WTC11 (cell line): Measurements from ENCODE around the gene IL23R. TPM values are rescaled to one million over a fixed set of nuclear protein-coding genes. Genes with fewer than 3 reads are reported as not detected.

Experiments
- ATAC-seq: fragments of 200-7000 bp; cut with Tn5 transposase; 2 replicates; pipeline ENCODE4 v1.10.0; 2021; ENCODE audit warnings: mild to moderate bottlenecking, moderate library complexity
- CTCF ChIA-PET: fragments of 300-600 bp; sonication (Branson Sonifier 250); formaldehyde crosslinking; loops from one replicate; lab custom pipeline; 2021; ENCODE audit warnings: antibody characterized with exemption; lab: Charles Lee
- POLR2A ChIA-PET: fragments of 350-600 bp; sonication (Branson Sonifier 250); formaldehyde crosslinking; loops from one replicate; lab custom pipeline; 2021; ENCODE audit warnings: antibody characterized with exemption; lab: Charles Lee
- DNase-seq: peaks from one replicate; pipeline ENCODE4 v3.0.0; 2021; ENCODE audit warnings: low spot score
- H3K27ac Mint-ChIP-seq: 2 replicates; pipeline ENCODE4 v1.8.0; 2021; ENCODE audit warnings: mixed read lengths
- H3K27me3 Mint-ChIP-seq: 2 replicates; pipeline ENCODE4 v1.8.0; 2021; ENCODE audit warnings: low read depth, mild to moderate bottlenecking, moderate library complexity, mixed read lengths
- H3K36me3 Mint-ChIP-seq: 2 replicates; pipeline ENCODE4 v1.8.0; 2021; ENCODE audit warnings: mixed read lengths
- H3K4me1 Mint-ChIP-seq: 2 replicates; pipeline ENCODE4 v1.8.0; 2022; ENCODE audit warnings: mixed read lengths
- H3K4me3 Mint-ChIP-seq: 2 replicates; pipeline ENCODE4 v1.8.0; 2021; ENCODE audit warnings: mild to moderate bottlenecking, moderate library complexity, mixed read lengths
- H3K9me3 Mint-ChIP-seq: 2 replicates; pipeline ENCODE4 v1.8.0; 2021; ENCODE audit warnings: mixed read lengths
- CREB1 ChIP-seq: sonication (generic); formaldehyde crosslinking; IDR thresholded peaks from 2 replicates; pipeline ENCODE4 v1.8.0; 2023; ENCODE audit warnings: mild to moderate bottlenecking, missing genetic modification reagents
- FOXK1 ChIP-seq: sonication (generic); formaldehyde crosslinking; IDR thresholded peaks from 2 replicates; pipeline ENCODE4 v1.8.0; 2022; ENCODE audit warnings: mild to moderate bottlenecking, moderate library complexity, missing genetic modification reagents
- FOXP1 ChIP-seq: sonication (generic); formaldehyde crosslinking; IDR thresholded peaks from 2 replicates; pipeline ENCODE4 v1.8.0; 2022; ENCODE audit warnings: missing genetic modification reagents, mild to moderate bottlenecking, moderate library complexity, borderline replicate concordance
- GRHL2 ChIP-seq: fragments of 250-450 bp; sonication (Bioruptor Pico); IDR thresholded peaks from 2 replicates; pipeline ENCODE4 v1.8.0; 2022; ENCODE audit warnings: mild to moderate bottlenecking, moderate library complexity; ENCODE audit not compliant: insufficient replicate concordance, severe bottlenecking
- JUN ChIP-seq: sonication (generic); formaldehyde crosslinking; IDR thresholded peaks from 2 replicates; pipeline ENCODE4 v1.8.0; 2023; ENCODE audit warnings: mild to moderate bottlenecking, missing genetic modification reagents
- KAT7 ChIP-seq: sonication (generic); formaldehyde crosslinking; IDR thresholded peaks from 2 replicates; pipeline ENCODE4 v1.8.1; 2023; ENCODE audit warnings: missing genetic modification reagents, mild to moderate bottlenecking, borderline replicate concordance
- MXD4 ChIP-seq: fragments of 250-450 bp; sonication (Bioruptor Pico); IDR thresholded peaks from 2 replicates; pipeline ENCODE4 v1.8.0; 2021; ENCODE audit warnings: mild to moderate bottlenecking, moderate library complexity, borderline replicate concordance
- NFATC4 ChIP-seq: fragments of 250-450 bp; sonication (Bioruptor Pico); IDR thresholded peaks from 2 replicates; pipeline ENCODE4 v1.9.0; 2021; ENCODE audit warnings: mild to moderate bottlenecking
- NR1H2 ChIP-seq: sonication (generic); formaldehyde crosslinking; IDR thresholded peaks from 2 replicates; pipeline ENCODE4 v1.9.0; 2021; ENCODE audit warnings: mild to moderate bottlenecking, moderate library complexity, missing genetic modification reagents
- NR3C1 ChIP-seq: sonication (generic); formaldehyde crosslinking; conservative IDR thresholded peaks from 2 replicates; pipeline ENCODE4 v1.8.1; 2023; ENCODE audit warnings: low read depth, mild to moderate bottlenecking, missing genetic modification reagents
- SMAD3 ChIP-seq: sonication (generic); formaldehyde crosslinking; IDR thresholded peaks from 2 replicates; pipeline ENCODE4 v1.8.0; 2022; ENCODE audit warnings: missing genetic modification reagents, mild to moderate bottlenecking, borderline replicate concordance
- TEAD1 ChIP-seq: sonication (generic); formaldehyde crosslinking; IDR thresholded peaks from 2 replicates; pipeline ENCODE4 v1.8.0; 2022; ENCODE audit warnings: mild to moderate bottlenecking, missing genetic modification reagents
- TEAD4 ChIP-seq: sonication (generic); formaldehyde crosslinking; IDR thresholded peaks from 2 replicates; pipeline ENCODE4 v1.8.0; 2022; ENCODE audit warnings: mild to moderate bottlenecking, missing genetic modification reagents
- ZNF138 ChIP-seq: sonication (generic); formaldehyde crosslinking; conservative IDR thresholded peaks from 2 replicates; pipeline ENCODE4 v1.8.1; 2022; ENCODE audit warnings: mild to moderate bottlenecking, moderate library complexity, missing genetic modification reagents
- ZNF263 ChIP-seq: sonication (generic); formaldehyde crosslinking; IDR thresholded peaks from 2 replicates; pipeline ENCODE4 v1.8.1; 2022; ENCODE audit warnings: low read depth, mild to moderate bottlenecking, moderate library complexity, missing genetic modification reagents
- total RNA-seq: library from RNA; stranded (reverse); gene quantifications from 3 replicates; pipeline ENCODE4 v1.2.3, GENCODE V29; 2021
- TF ChIP-seq, protein P1 (sequence below): sonication (generic); formaldehyde crosslinking; IDR thresholded peaks from 2 replicates; pipeline ENCODE4 v1.8.1; 2023; ENCODE audit warnings: mild to moderate bottlenecking, missing genetic modification reagents
- TF ChIP-seq, protein P2 (sequence below): fragments of 250-450 bp; sonication (Bioruptor Pico); IDR thresholded peaks from 2 replicates; pipeline ENCODE4 v1.8.0; 2021; ENCODE audit warnings: mild to moderate bottlenecking
- TF ChIP-seq, protein P3 (sequence below): sonication (generic); formaldehyde crosslinking; IDR thresholded peaks from 2 replicates; pipeline ENCODE4 v1.8.1; 2023; ENCODE audit warnings: mild to moderate bottlenecking, missing genetic modification reagents, borderline replicate concordance
- TF ChIP-seq, protein P4 (sequence below): sonication (generic); formaldehyde crosslinking; IDR thresholded peaks from 2 replicates; pipeline ENCODE4 v1.8.1; 2022; ENCODE audit warnings: low read depth, missing genetic modification reagents, borderline replicate concordance
- TF ChIP-seq, protein P5 (sequence below): sonication (generic); formaldehyde crosslinking; IDR thresholded peaks from 2 replicates; pipeline ENCODE4 v1.8.1; 2023; ENCODE audit warnings: mild to moderate bottlenecking, missing genetic modification reagents

IL23R gene
- total RNA-seq, 1 experiment from 2014 or later = not detected

DNA sequence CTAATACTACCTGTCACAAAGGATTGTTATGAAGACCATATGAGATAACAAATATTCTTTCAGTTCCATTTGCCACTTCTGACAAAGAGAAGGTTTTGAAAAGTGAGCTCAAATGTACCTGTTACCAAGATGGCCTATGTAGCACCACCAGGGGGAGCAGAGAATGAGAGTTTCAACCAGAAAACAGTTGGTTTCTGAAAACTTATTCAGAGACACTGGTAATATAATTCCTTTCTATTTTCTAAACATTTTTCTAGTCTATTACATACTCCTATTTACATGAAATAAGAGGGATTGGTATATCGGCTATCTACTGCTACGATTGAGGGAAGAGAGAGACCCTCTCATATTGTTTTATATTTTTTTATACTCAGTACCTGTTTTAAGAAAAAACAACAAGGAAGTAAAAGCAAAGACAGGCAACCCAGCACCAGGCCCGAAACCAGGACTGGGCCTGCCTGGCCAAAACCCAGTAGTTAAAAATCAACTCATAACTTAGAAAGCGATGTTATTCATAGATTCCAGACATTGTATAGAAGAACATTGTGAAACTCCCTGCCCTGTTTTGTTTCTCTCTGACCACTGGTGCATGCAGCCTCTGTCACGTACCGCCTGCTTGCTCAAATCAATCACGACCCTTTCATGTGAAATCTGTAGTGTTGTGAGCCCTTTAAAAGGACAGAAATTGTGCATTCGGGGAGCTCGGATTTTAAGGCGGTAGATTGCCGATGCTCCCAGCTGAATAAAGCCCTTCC lies 48.3 kb downstream of the IL23R start:
- CTCF ChIA-PET = interaction anchor here (0.6 to 5.9 kb wide), 35 partner anchors 9 to 639 kb away, joined by 3 to 76 read pairs (median 5); partner anchors contain the start of gene SERBP1
- H3K36me3 Mint-ChIP-seq = no peaks in the 10 kb centered on the region
- peaks cover 9% of the 10 kb centered on the region for H3K4me1 Mint-ChIP-seq
- no peaks in the 10 kb centered on the region for H3K9me3 Mint-ChIP-seq
- H3K4me3 Mint-ChIP-seq = no peak overlapping the region
- no peak overlapping the region for H3K27ac Mint-ChIP-seq
- POLR2A ChIA-PET = no interaction called here
- no peaks in the 10 kb centered on the region for H3K27me3 Mint-ChIP-seq
- TF ChIP-seq MXD4 (CRISPR knock-in tag) (no peak), JUN (CRISPR knock-in tag) (no peak), TEAD4 (CRISPR knock-in tag) (no peak), NR3C1 (no peak), NFATC4 (CRISPR knock-in tag) (no peak), ZNF138 (CRISPR knock-in tag) (no peak)
- TF ChIP-seq, protein P1, sequence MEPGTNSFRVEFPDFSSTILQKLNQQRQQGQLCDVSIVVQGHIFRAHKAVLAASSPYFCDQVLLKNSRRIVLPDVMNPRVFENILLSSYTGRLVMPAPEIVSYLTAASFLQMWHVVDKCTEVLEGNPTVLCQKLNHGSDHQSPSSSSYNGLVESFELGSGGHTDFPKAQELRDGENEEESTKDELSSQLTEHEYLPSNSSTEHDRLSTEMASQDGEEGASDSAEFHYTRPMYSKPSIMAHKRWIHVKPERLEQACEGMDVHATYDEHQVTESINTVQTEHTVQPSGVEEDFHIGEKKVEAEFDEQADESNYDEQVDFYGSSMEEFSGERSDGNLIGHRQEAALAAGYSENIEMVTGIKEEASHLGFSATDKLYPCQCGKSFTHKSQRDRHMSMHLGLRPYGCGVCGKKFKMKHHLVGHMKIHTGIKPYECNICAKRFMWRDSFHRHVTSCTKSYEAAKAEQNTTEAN = no peak
- ATAC-seq = no peak; the same call in 1 of the 2 replicates
- peak; percentile 29 for DNase-seq

DNA sequence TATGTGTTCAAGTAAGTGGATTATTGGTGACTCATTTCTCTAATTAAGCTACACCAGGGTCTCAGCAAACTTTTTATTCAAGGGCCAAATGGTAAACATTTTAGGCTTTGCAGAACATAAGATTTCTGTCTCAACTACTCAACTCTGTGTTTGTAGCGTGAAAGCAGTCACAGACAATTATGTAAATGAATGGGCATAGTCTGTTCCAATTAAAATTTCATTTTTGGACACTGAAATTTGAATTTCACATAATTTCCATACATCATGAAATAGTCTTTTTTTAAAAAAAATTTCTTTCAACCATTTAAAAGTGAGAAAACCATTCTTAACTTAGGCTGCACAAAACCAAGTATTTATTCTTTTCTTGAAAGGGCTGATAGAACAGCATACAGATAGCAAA lies 50.1 kb downstream of the IL23R start:
- Mint-ChIP-seq H3K4me3 (no peak overlapping the region), H3K4me1 (peaks cover 9% of the 10 kb centered on the region), H3K9me3 (no peaks in the 10 kb centered on the region), H3K27ac (no peak overlapping the region), H3K36me3 (no peaks in the 10 kb centered on the region), H3K27me3 (no peaks in the 10 kb centered on the region)
- CTCF ChIA-PET = interaction anchor here (1.5 to 5.9 kb wide), 3 partner anchors 8 to 284 kb away, joined by 3 to 76 read pairs (median 15); no protein-coding TSS in a partner anchor
- DNase-seq (no peak), ATAC-seq (no peak)
- TF ChIP-seq ZNF263 (CRISPR knock-in tag) = no peak
- TF ChIP-seq, protein P2, sequence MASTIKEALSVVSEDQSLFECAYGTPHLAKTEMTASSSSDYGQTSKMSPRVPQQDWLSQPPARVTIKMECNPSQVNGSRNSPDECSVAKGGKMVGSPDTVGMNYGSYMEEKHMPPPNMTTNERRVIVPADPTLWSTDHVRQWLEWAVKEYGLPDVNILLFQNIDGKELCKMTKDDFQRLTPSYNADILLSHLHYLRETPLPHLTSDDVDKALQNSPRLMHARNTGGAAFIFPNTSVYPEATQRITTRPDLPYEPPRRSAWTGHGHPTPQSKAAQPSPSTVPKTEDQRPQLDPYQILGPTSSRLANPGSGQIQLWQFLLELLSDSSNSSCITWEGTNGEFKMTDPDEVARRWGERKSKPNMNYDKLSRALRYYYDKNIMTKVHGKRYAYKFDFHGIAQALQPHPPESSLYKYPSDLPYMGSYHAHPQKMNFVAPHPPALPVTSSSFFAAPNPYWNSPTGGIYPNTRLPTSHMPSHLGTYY (CRISPR knock-in tag) = no peak
- TF ChIP-seq NR1H2 (CRISPR knock-in tag) = no peak
- POLR2A ChIA-PET = no interaction called here

DNA sequence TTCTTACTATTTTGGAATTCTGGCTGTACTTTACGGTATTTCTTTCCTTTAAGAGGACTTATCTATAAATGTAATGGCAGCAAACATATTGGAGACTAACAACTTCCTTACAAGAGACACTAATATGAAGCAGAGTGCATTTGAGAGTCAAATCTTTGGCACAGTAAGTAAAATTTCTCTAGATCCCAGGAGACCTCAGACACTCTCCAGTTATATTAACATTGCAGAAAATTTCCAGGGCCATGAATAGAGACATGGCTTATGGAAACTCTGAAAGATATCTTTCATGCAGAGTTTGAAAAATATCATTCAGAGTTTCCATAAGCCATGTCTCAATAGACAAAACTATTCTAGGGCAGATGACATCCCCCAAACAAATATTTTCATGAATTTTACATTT lies 51.2 kb downstream of the IL23R start:
- DNase-seq (no peak), ATAC-seq (no peak)
- no peak overlapping the region for H3K4me3 Mint-ChIP-seq
- H3K9me3 Mint-ChIP-seq = no peaks in the 10 kb centered on the region
- H3K27ac Mint-ChIP-seq = no peak overlapping the region
- no peaks in the 10 kb centered on the region for H3K36me3 Mint-ChIP-seq
- ChIA-PET POLR2A (no interaction called here), CTCF (no interaction called here)
- no peaks in the 10 kb centered on the region for H3K27me3 Mint-ChIP-seq
- H3K4me1 Mint-ChIP-seq = peaks cover 9% of the 10 kb centered on the region
- no peak for TF ChIP-seq GRHL2 (CRISPR knock-in tag)
- TF ChIP-seq FOXP1 (CRISPR knock-in tag) = no peak
- TF ChIP-seq, protein P3, sequence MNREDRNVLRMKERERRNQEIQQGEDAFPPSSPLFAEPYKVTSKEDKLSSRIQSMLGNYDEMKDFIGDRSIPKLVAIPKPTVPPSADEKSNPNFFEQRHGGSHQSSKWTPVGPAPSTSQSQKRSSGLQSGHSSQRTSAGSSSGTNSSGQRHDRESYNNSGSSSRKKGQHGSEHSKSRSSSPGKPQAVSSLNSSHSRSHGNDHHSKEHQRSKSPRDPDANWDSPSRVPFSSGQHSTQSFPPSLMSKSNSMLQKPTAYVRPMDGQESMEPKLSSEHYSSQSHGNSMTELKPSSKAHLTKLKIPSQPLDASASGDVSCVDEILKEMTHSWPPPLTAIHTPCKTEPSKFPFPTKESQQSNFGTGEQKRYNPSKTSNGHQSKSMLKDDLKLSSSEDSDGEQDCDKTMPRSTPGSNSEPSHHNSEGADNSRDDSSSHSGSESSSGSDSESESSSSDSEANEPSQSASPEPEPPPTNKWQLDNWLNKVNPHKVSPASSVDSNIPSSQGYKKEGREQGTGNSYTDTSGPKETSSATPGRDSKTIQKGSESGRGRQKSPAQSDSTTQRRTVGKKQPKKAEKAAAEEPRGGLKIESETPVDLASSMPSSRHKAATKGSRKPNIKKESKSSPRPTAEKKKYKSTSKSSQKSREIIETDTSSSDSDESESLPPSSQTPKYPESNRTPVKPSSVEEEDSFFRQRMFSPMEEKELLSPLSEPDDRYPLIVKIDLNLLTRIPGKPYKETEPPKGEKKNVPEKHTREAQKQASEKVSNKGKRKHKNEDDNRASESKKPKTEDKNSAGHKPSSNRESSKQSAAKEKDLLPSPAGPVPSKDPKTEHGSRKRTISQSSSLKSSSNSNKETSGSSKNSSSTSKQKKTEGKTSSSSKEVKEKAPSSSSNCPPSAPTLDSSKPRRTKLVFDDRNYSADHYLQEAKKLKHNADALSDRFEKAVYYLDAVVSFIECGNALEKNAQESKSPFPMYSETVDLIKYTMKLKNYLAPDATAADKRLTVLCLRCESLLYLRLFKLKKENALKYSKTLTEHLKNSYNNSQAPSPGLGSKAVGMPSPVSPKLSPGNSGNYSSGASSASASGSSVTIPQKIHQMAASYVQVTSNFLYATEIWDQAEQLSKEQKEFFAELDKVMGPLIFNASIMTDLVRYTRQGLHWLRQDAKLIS (CRISPR knock-in tag) = no peak
- TF ChIP-seq KAT7 (CRISPR knock-in tag) = no peak
- no peak for TF ChIP-seq NFATC4 (CRISPR knock-in tag)
- TF ChIP-seq SMAD3 = no peak
- no peak for TF ChIP-seq MXD4 (CRISPR knock-in tag)
- no peak for TF ChIP-seq TEAD1 (CRISPR knock-in tag)
- TF ChIP-seq, protein P4, sequence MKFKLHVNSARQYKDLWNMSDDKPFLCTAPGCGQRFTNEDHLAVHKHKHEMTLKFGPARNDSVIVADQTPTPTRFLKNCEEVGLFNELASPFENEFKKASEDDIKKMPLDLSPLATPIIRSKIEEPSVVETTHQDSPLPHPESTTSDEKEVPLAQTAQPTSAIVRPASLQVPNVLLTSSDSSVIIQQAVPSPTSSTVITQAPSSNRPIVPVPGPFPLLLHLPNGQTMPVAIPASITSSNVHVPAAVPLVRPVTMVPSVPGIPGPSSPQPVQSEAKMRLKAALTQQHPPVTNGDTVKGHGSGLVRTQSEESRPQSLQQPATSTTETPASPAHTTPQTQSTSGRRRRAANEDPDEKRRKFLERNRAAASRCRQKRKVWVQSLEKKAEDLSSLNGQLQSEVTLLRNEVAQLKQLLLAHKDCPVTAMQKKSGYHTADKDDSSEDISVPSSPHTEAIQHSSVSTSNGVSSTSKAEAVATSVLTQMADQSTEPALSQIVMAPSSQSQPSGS (CRISPR knock-in tag) = no peak
- TF ChIP-seq, protein P5, sequence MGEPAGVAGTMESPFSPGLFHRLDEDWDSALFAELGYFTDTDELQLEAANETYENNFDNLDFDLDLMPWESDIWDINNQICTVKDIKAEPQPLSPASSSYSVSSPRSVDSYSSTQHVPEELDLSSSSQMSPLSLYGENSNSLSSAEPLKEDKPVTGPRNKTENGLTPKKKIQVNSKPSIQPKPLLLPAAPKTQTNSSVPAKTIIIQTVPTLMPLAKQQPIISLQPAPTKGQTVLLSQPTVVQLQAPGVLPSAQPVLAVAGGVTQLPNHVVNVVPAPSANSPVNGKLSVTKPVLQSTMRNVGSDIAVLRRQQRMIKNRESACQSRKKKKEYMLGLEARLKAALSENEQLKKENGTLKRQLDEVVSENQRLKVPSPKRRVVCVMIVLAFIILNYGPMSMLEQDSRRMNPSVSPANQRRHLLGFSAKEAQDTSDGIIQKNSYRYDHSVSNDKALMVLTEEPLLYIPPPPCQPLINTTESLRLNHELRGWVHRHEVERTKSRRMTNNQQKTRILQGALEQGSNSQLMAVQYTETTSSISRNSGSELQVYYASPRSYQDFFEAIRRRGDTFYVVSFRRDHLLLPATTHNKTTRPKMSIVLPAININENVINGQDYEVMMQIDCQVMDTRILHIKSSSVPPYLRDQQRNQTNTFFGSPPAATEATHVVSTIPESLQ = no peak
- TF ChIP-seq FOXK1 (CRISPR knock-in tag) = no peak
- TF ChIP-seq, protein P2 (CRISPR knock-in tag) = no peak
- TF ChIP-seq CREB1 = no peak
